Measurements from ENCODE around the gene WFDC6.

DNA sequence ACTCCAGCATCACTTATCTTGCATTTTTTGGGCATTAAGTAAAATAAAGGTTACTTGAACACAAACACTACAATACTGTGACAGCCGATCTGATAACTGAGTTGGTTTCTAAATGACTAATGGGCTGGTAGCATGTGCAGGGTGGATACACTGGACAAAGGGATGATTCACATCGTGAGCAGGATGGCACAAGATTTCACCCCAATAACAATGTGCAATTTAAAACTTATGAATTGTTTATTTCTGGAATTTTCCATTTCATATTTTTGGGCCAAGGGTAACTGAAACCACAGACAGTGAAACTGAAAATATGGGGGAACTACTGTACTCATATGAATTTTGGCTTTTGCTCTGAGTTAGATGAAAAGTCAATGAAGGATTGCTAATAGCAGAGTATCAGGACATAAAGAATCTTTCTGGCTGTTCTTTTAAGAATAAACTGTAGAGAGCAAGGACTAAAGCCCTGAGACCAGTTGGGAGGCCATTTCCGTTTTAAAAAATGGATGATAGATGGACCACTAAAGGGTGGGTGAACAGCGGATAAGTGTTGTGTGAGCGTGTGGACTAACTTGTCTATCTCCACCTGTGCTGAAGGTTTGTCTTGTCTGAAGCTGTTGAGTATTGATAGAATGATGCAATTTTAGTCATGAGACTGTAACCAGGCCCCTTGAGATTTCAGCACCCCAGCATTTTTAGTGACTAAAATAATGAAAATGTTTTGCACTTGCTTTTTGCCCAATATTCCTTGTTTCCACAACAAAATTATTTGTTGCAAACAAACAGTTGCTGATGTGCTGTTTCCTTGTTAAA is 32.1 kb downstream of the WFDC6 start:
- no peak for TF ChIP-seq POLR2A (IDR thresholded peaks at IDR 0.05; ENCODE audit: low read depth, low read length)
- TF ChIP-seq TAF1 (IDR thresholded peaks at IDR 0.05; ENCODE audit: low read depth, low read length) = no peak
- TF ChIP-seq POLR2AphosphoS5 (IDR thresholded peaks at IDR 0.05; ENCODE audit: low read depth, low read length) = no peak
- no peak for TF ChIP-seq SPI1 (IDR thresholded peaks at IDR 0.05; ENCODE audit: low read depth, low read length)
